Stimulated activated naive CD8-positive, alpha-beta T cell treated with anti-CD3 and anti-CD28 coated beads, Interleukin-15, amount 100 ng/mL, for 72 hours (primary cell): Measurements from ENCODE around the gene SPEF2.
A peak's percentile ranks its signal among the peaks of the same experiment; 100 is the strongest.

Source experiments
- ATAC-seq: fragments of 150-1000 bp; cut with Tn5 transposase; 2 replicates; pipeline ENCODE4 v1.10.0; 2021; ENCODE audit warnings: mild to moderate bottlenecking, moderate library complexity
- DNase-seq, 2 donors: peaks; one replicate each; pipeline ENCODE4 v3.0.0; 2021 to 2022
- H3K27ac Mint-ChIP-seq, 2 donors: one replicate each; pipeline ENCODE4 v1.8.0; 2022; ENCODE audit warnings: mild to moderate bottlenecking in 2 of 2, mixed read lengths in 2 of 2, moderate library complexity in 2 of 2
- H3K27me3 Mint-ChIP-seq: one replicate; pipeline ENCODE4 v1.8.0; 2022; ENCODE audit warnings: mixed read lengths
- H3K4me1 Mint-ChIP-seq: one replicate; pipeline ENCODE4 v1.8.0; 2022; ENCODE audit warnings: mild to moderate bottlenecking, mixed read lengths
- H3K4me3 Mint-ChIP-seq, 2 donors: one replicate each; pipeline ENCODE4 v1.8.0; 2022; ENCODE audit warnings: mild to moderate bottlenecking in 2 of 2, mixed read lengths in 2 of 2, moderate library complexity in 1 of 2
- H3K9me3 Mint-ChIP-seq, 2 donors: one replicate each; pipeline ENCODE4 v1.8.0; 2022; ENCODE audit warnings: mixed read lengths in 2 of 2

The SPEF2 gene

GRCh38 chr5:35773967-35774366, 156.3 kb downstream of the SPEF2 start:
- Mint-ChIP-seq H3K27ac (peak overlapping the region; percentile 64 to 83), H3K9me3 (peaks cover 0 to 7% of the 10 kb centered on the region in 2 donors), H3K4me3 (peak overlapping the region; percentile 39 to 57), H3K4me1 (peaks cover 73% of the 10 kb centered on the region), H3K27me3 (no peaks in the 10 kb centered on the region)
- ATAC-seq = peak; percentile 97
- peak; percentile 30 to 64 for DNase-seq

GRCh38 chr5:35776757-35777156, 159.1 kb downstream of the SPEF2 start:
- DNase-seq = no peak
- peak overlapping the region in 1 of 2 donors; percentile 50 for H3K27ac Mint-ChIP-seq
- H3K27me3 Mint-ChIP-seq = no peaks in the 10 kb centered on the region
- peaks cover 78% of the 10 kb centered on the region for H3K4me1 Mint-ChIP-seq
- ATAC-seq = no peak
- peaks cover 0 to 7% of the 10 kb centered on the region in 2 donors for H3K9me3 Mint-ChIP-seq
- H3K4me3 Mint-ChIP-seq = no peak overlapping the region

- no peaks in the 10 kb centered on the region for H3K27me3 Mint-ChIP-seq
- peaks cover 0 to 7% of the 10 kb centered on the region in 2 donors for H3K9me3 Mint-ChIP-seq
- peak overlapping the region; percentile 51 to 64 for H3K4me3 Mint-ChIP-seq
- peaks cover 75% of the 10 kb centered on the region for H3K4me1 Mint-ChIP-seq
- H3K27ac Mint-ChIP-seq = peak overlapping the region; percentile 71 to 92
- DNase-seq = peak; percentile 60 to 62
- ATAC-seq = peak; percentile 44
Observed at GRCh38 chr5:35777358-35778087, 159.9 kb downstream of the SPEF2 start.

GRCh38 chr5:35778259-35778769, 160.7 kb downstream of the SPEF2 start:
- H3K4me1 Mint-ChIP-seq = peaks cover 74% of the 10 kb centered on the region
- DNase-seq (no peak), ATAC-seq (no peak)
- peak overlapping the region; percentile 5 to 64 for H3K4me3 Mint-ChIP-seq
- peaks cover 0 to 7% of the 10 kb centered on the region in 2 donors for H3K9me3 Mint-ChIP-seq
- no peaks in the 10 kb centered on the region for H3K27me3 Mint-ChIP-seq
- H3K27ac Mint-ChIP-seq = no peak overlapping the region

- Mint-ChIP-seq H3K27me3 (no peaks in the 10 kb centered on the region), H3K27ac (peak overlapping the region; percentile 92 to 95), H3K4me3 (peak overlapping the region; percentile 55 to 77), H3K9me3 (peaks cover 0 to 3% of the 10 kb centered on the region in 2 donors), H3K4me1 (peaks cover 73% of the 10 kb centered on the region)
- ATAC-seq (peak; percentile 83), DNase-seq (peak; percentile 47 to 73)
Observed at GRCh38 chr5:35780236-35780635, 162.6 kb downstream of the SPEF2 start.

GRCh38 chr5:35781181-35781790, 163.6 kb downstream of the SPEF2 start:
- peak overlapping the region; percentile 7 to 90 for H3K27ac Mint-ChIP-seq
- no peaks in the 10 kb centered on the region for H3K9me3 Mint-ChIP-seq
- H3K4me1 Mint-ChIP-seq = peaks cover 77% of the 10 kb centered on the region
- H3K4me3 Mint-ChIP-seq = peak overlapping the region; percentile 59 to 77
- DNase-seq (no peak), ATAC-seq (no peak)
- no peaks in the 10 kb centered on the region for H3K27me3 Mint-ChIP-seq

- Mint-ChIP-seq H3K9me3 (no peaks in the 10 kb centered on the region), H3K27ac (no peak overlapping the region), H3K27me3 (no peaks in the 10 kb centered on the region), H3K4me3 (peak overlapping the region in 1 of 2 donors; percentile 72), H3K4me1 (peaks cover 82% of the 10 kb centered on the region)
- DNase-seq = no peak
- no peak for ATAC-seq
Observed at GRCh38 chr5:35783551-35783950, 165.9 kb downstream of the SPEF2 start.

GRCh38 chr5:35785601-35786085, 168.0 kb downstream of the SPEF2 start:
- Mint-ChIP-seq H3K4me3 (peak overlapping the region; percentile 34 to 61), H3K4me1 (peaks cover 84% of the 10 kb centered on the region), H3K27ac (peak overlapping the region; percentile 91 to 92), H3K27me3 (no peaks in the 10 kb centered on the region), H3K9me3 (no peaks in the 10 kb centered on the region)
- DNase-seq (peak; percentile 56 to 70), ATAC-seq (peak; percentile 91)

GRCh38 chr5:35788724-35789123, 171.1 kb downstream of the SPEF2 start:
- DNase-seq (no peak), ATAC-seq (no peak)
- H3K27ac Mint-ChIP-seq = peak overlapping the region in 1 of 2 donors; percentile 97
- H3K9me3 Mint-ChIP-seq = no peaks in the 10 kb centered on the region
- no peaks in the 10 kb centered on the region for H3K27me3 Mint-ChIP-seq
- H3K4me1 Mint-ChIP-seq = peaks cover 92% of the 10 kb centered on the region
- H3K4me3 Mint-ChIP-seq = no peak overlapping the region

GRCh38 chr5:35789732-35790456, 172.2 kb downstream of the SPEF2 start:
- ATAC-seq (no peak), DNase-seq (no peak)
- Mint-ChIP-seq H3K27ac (peak overlapping the region; percentile 69 to 97), H3K4me3 (peak overlapping the region; percentile 58 to 61), H3K4me1 (peaks cover 92% of the 10 kb centered on the region), H3K27me3 (no peaks in the 10 kb centered on the region), H3K9me3 (no peaks in the 10 kb centered on the region)

GRCh38 chr5:35790457-35790822, 172.8 kb downstream of the SPEF2 start:
- Mint-ChIP-seq H3K27me3 (no peaks in the 10 kb centered on the region), H3K9me3 (no peaks in the 10 kb centered on the region), H3K4me1 (peaks cover 92% of the 10 kb centered on the region), H3K27ac (peak overlapping the region; percentile 69 to 97), H3K4me3 (peak overlapping the region; percentile 35 to 61)
- DNase-seq = no peak
- no peak for ATAC-seq

GRCh38 chr5:35794328-35794619, 176.6 kb downstream of the SPEF2 start:
- H3K4me1 Mint-ChIP-seq = peaks cover 92% of the 10 kb centered on the region

GRCh38 chr5:35794684-35795375, 177.2 kb downstream of the SPEF2 start:
- Mint-ChIP-seq H3K4me1 (peaks cover 87% of the 10 kb centered on the region), H3K4me3 (peak overlapping the region; percentile 61 to 65), H3K27ac (peak overlapping the region; percentile 94 to 96), H3K27me3 (no peaks in the 10 kb centered on the region), H3K9me3 (no peaks in the 10 kb centered on the region)
- ATAC-seq (peak; percentile 54), DNase-seq (peak in 1 of 2 donors; percentile 33)

More at GRCh38 chr5:35794328-35794619, 176.6 kb downstream of the SPEF2 start:
- ATAC-seq (no peak), DNase-seq (no peak)
- H3K27ac Mint-ChIP-seq = peak overlapping the region; percentile 94 to 96
- H3K9me3 Mint-ChIP-seq = no peaks in the 10 kb centered on the region
- no peaks in the 10 kb centered on the region for H3K27me3 Mint-ChIP-seq
- peak overlapping the region; percentile 53 to 65 for H3K4me3 Mint-ChIP-seq

GRCh38 chr5:35799181-35799580, 181.5 kb downstream of the SPEF2 start:
- H3K4me3 Mint-ChIP-seq = no peak overlapping the region

GRCh38 chr5:35799753-35800152, 182.1 kb downstream of the SPEF2 start:
- Mint-ChIP-seq H3K4me3 (no peak overlapping the region), H3K4me1 (peaks cover 80% of the 10 kb centered on the region), H3K27me3 (no peaks in the 10 kb centered on the region), H3K27ac (no peak overlapping the region), H3K9me3 (no peaks in the 10 kb centered on the region)
- no peak for DNase-seq
- no peak for ATAC-seq

More at GRCh38 chr5:35799181-35799580, 181.5 kb downstream of the SPEF2 start:
- no peak for DNase-seq
- Mint-ChIP-seq H3K27me3 (no peaks in the 10 kb centered on the region), H3K27ac (no peak overlapping the region), H3K4me1 (peaks cover 80% of the 10 kb centered on the region), H3K9me3 (no peaks in the 10 kb centered on the region)
- no peak for ATAC-seq
